Activated T-helper 2 cell treated with anti-CD3 and anti-CD28 coated beads, Interferon-gamma antibody, Interleukin-2, Interleukin-4, amounts not matched to agents 10 μg/mL and 5 μg/mL and 100 μg/mL, durations not matched to agents 14 hours and 24 hours and 36 hours (primary cell): ENCODE data around the gene PDE6C. TPM values are rescaled to one million over a fixed set of nuclear protein-coding genes. Genes with fewer than 3 reads are reported as not detected.

Experiments used
- DNase-seq: peaks from one replicate; pipeline ENCODE4 v3.0.0; 2021; ENCODE audit warnings: low spot score
- H3K27ac Mint-ChIP-seq: one replicate; pipeline ENCODE4 v1.8.0; 2021; ENCODE audit warnings: mixed read lengths
- H3K27me3 Mint-ChIP-seq: one replicate; pipeline ENCODE4 v1.8.0; 2021; ENCODE audit warnings: low read depth, mixed read lengths
- H3K36me3 Mint-ChIP-seq: one replicate; pipeline ENCODE4 v1.8.0; 2021; ENCODE audit warnings: low read depth, mixed read lengths
- H3K4me1 Mint-ChIP-seq: one replicate; pipeline ENCODE4 v1.8.0; 2021; ENCODE audit warnings: low read depth, mixed read lengths
- H3K4me3 Mint-ChIP-seq: one replicate; pipeline ENCODE4 v1.8.0; 2021; ENCODE audit warnings: low read depth, mild to moderate bottlenecking, moderate library complexity, mixed read lengths
- H3K9me3 Mint-ChIP-seq: one replicate; pipeline ENCODE4 v1.8.0; 2021; ENCODE audit warnings: mixed read lengths
- intact Hi-C: fragments of 100-400 bp; cut with micrococcal nuclease; formaldehyde crosslinking; loops from one replicate; pipeline ENCODE4 v1.15.1; 2023
- total RNA-seq: library from RNA; stranded (reverse); gene quantifications from 2 replicates; pipeline ENCODE4 v1.2.3, GENCODE V29; 2022

PDE6C gene
- total RNA-seq, 1 donor from 2014 or later = not detected

- Mint-ChIP-seq H3K9me3 (no peaks in the 10 kb centered on the region), H3K4me1 (no peaks in the 10 kb centered on the region), H3K36me3 (no peaks in the 10 kb centered on the region), H3K4me3 (no peak overlapping the region), H3K27ac (no peak overlapping the region), H3K27me3 (peaks cover 13% of the 10 kb centered on the region)
- intact Hi-C loops = no loop called here
- no peak for DNase-seq
These were observed 32.2 kb upstream of the PDE6C start for GRCh38 chr10:93579985-93580711.

GRCh38 chr10:93580828-93581227 is 31.5 kb upstream of the PDE6C start:
- no peak for DNase-seq
- H3K4me1 Mint-ChIP-seq = no peaks in the 10 kb centered on the region
- no peak overlapping the region for H3K4me3 Mint-ChIP-seq
- no peak overlapping the region for H3K27ac Mint-ChIP-seq
- H3K27me3 Mint-ChIP-seq = peaks cover 6% of the 10 kb centered on the region
- no peaks in the 10 kb centered on the region for H3K9me3 Mint-ChIP-seq
- intact Hi-C loops = no loop called here
- no peaks in the 10 kb centered on the region for H3K36me3 Mint-ChIP-seq

GRCh38 chr10:93584445-93584844 is 27.9 kb upstream of the PDE6C start:
- intact Hi-C loops = no loop called here
- H3K4me1 Mint-ChIP-seq = no peaks in the 10 kb centered on the region
- peaks cover 6% of the 10 kb centered on the region for H3K27me3 Mint-ChIP-seq
- no peaks in the 10 kb centered on the region for H3K36me3 Mint-ChIP-seq
- H3K27ac Mint-ChIP-seq = no peak overlapping the region
- no peak overlapping the region for H3K4me3 Mint-ChIP-seq
- no peaks in the 10 kb centered on the region for H3K9me3 Mint-ChIP-seq
- DNase-seq = no peak

- intact Hi-C loops = no loop called here
These were observed 22.4 kb upstream of the PDE6C start for GRCh38 chr10:93589648-93590562.

GRCh38 chr10:93590638-93591037 is 21.7 kb upstream of the PDE6C start:
- Mint-ChIP-seq H3K4me3 (no peak overlapping the region), H3K27me3 (peaks cover 2% of the 10 kb centered on the region), H3K9me3 (no peaks in the 10 kb centered on the region), H3K27ac (no peak overlapping the region), H3K36me3 (no peaks in the 10 kb centered on the region), H3K4me1 (no peaks in the 10 kb centered on the region)
- DNase-seq = no peak
- intact Hi-C loops = no loop called here

More at GRCh38 chr10:93589648-93590562, 22.4 kb upstream of the PDE6C start:
- Mint-ChIP-seq H3K27ac (no peak overlapping the region), H3K4me1 (no peaks in the 10 kb centered on the region), H3K9me3 (no peaks in the 10 kb centered on the region), H3K36me3 (no peaks in the 10 kb centered on the region), H3K27me3 (peaks cover 3% of the 10 kb centered on the region), H3K4me3 (no peak overlapping the region)
- DNase-seq = no peak

- H3K9me3 Mint-ChIP-seq = no peaks in the 10 kb centered on the region
- intact Hi-C loops = no loop called here
- H3K27me3 Mint-ChIP-seq = peaks cover 2% of the 10 kb centered on the region
- no peak overlapping the region for H3K27ac Mint-ChIP-seq
- no peak overlapping the region for H3K4me3 Mint-ChIP-seq
- no peaks in the 10 kb centered on the region for H3K4me1 Mint-ChIP-seq
- no peak for DNase-seq
- no peaks in the 10 kb centered on the region for H3K36me3 Mint-ChIP-seq
These were observed 21.1 kb upstream of the PDE6C start for GRCh38 chr10:93591065-93591808.

GRCh38 chr10:93593254-93593653 is 19.1 kb upstream of the PDE6C start:
- no peaks in the 10 kb centered on the region for H3K4me1 Mint-ChIP-seq
- H3K9me3 Mint-ChIP-seq = no peaks in the 10 kb centered on the region
- no peak for DNase-seq
- peaks cover 11% of the 10 kb centered on the region for H3K27me3 Mint-ChIP-seq
- no peak overlapping the region for H3K4me3 Mint-ChIP-seq
- no peaks in the 10 kb centered on the region for H3K36me3 Mint-ChIP-seq
- H3K27ac Mint-ChIP-seq = no peak overlapping the region
- intact Hi-C loops = no loop called here

- Mint-ChIP-seq H3K4me3 (no peak overlapping the region), H3K27me3 (peaks cover 11% of the 10 kb centered on the region), H3K27ac (no peak overlapping the region), H3K36me3 (no peaks in the 10 kb centered on the region), H3K9me3 (no peaks in the 10 kb centered on the region), H3K4me1 (no peaks in the 10 kb centered on the region)
- intact Hi-C loops = no loop called here
- DNase-seq = no peak
These were observed 18.6 kb upstream of the PDE6C start for GRCh38 chr10:93593749-93594148.

- H3K4me3 Mint-ChIP-seq = no peak overlapping the region
- DNase-seq = no peak
- H3K4me1 Mint-ChIP-seq = no peaks in the 10 kb centered on the region
- no peak overlapping the region for H3K27ac Mint-ChIP-seq
- H3K9me3 Mint-ChIP-seq = no peaks in the 10 kb centered on the region
- H3K27me3 Mint-ChIP-seq = peaks cover 13% of the 10 kb centered on the region
- intact Hi-C loops = no loop called here
- H3K36me3 Mint-ChIP-seq = no peaks in the 10 kb centered on the region
These were observed 17.8 kb upstream of the PDE6C start for GRCh38 chr10:93594518-93594917.

GRCh38 chr10:93595378-93596161 is 16.8 kb upstream of the PDE6C start:
- H3K4me1 Mint-ChIP-seq = no peaks in the 10 kb centered on the region
- DNase-seq = no peak
- H3K27me3 Mint-ChIP-seq = peaks cover 23% of the 10 kb centered on the region
- H3K27ac Mint-ChIP-seq = no peak overlapping the region
- H3K36me3 Mint-ChIP-seq = no peaks in the 10 kb centered on the region
- no peaks in the 10 kb centered on the region for H3K9me3 Mint-ChIP-seq
- no peak overlapping the region for H3K4me3 Mint-ChIP-seq
- intact Hi-C loops = no loop called here

- Mint-ChIP-seq H3K9me3 (no peaks in the 10 kb centered on the region), H3K27me3 (peaks cover 25% of the 10 kb centered on the region), H3K36me3 (no peaks in the 10 kb centered on the region), H3K27ac (no peak overlapping the region), H3K4me1 (no peaks in the 10 kb centered on the region), H3K4me3 (no peak overlapping the region)
- intact Hi-C loops = no loop called here
- DNase-seq = no peak
These were observed 15.8 kb upstream of the PDE6C start for GRCh38 chr10:93596539-93596938.

GRCh38 chr10:93597075-93597599 is 15.2 kb upstream of the PDE6C start:
- DNase-seq = no peak
- H3K4me3 Mint-ChIP-seq = no peak overlapping the region
- H3K9me3 Mint-ChIP-seq = no peaks in the 10 kb centered on the region
- intact Hi-C loops = no loop called here
- no peaks in the 10 kb centered on the region for H3K36me3 Mint-ChIP-seq
- H3K27ac Mint-ChIP-seq = no peak overlapping the region
- H3K27me3 Mint-ChIP-seq = peaks cover 31% of the 10 kb centered on the region
- H3K4me1 Mint-ChIP-seq = no peaks in the 10 kb centered on the region
